GM18861 (cell line): ENCODE results near the gene PHF3.

Experiments used
- ATAC-seq: cut with Tn5 transposase; IDR thresholded peaks from one replicate; pipeline ENCODE4 v1.9.1; 2021; ENCODE audit not compliant: unreplicated experiment

Gene PHF3

DNA sequence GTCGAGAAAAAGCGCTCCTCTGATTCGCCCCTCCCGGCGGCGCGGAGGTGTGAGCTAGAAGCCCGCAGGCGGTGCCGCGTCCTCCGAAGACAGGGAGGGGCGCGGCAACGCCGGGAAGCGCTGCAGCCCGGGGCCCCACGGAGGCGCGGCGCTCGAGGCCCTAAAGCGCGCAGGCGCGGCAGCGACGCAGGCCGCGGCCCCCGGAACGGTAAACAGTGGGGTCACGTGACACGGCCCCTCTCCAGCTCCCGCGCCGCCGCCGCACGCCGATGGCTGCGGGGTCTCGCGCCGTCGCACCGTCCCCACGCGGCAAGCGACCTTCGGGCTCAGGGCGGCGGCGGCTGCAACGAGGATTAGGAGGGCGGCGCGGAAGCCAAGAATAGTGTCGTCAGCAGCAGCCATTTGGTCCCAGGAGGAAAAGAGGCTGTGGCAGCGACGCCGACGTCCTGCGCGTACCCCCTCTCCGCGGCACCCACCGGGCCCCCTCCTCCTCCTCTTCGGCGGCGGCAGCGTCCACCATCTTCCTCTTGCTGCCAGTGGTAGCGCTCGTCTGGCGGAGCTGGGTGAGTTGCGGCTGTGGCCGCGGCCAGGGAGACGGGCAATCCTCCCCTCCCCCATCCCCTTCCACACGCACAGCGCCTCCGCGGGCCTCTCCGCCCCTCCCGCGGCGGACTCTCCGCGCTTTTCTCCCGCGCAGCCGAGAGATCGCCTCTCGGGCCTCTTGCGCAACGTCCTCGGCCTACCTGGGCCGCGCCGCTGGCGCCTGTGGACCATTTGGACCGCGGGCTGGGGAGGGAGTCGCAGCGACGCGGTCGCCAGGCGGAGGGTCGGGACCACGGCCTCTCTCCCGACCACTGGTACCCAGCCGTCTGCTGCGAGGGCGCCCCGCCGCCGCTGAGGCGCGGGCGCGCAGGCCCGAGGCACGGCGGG is at the start of gene PHF3:
TSS of gene PHF3 (plus strand) at position 215 of the 930 bp plus-strand sequence. CDS start 10,750 bp downstream, outside the sequence.
- ATAC-seq = peak; percentile 74

DNA sequence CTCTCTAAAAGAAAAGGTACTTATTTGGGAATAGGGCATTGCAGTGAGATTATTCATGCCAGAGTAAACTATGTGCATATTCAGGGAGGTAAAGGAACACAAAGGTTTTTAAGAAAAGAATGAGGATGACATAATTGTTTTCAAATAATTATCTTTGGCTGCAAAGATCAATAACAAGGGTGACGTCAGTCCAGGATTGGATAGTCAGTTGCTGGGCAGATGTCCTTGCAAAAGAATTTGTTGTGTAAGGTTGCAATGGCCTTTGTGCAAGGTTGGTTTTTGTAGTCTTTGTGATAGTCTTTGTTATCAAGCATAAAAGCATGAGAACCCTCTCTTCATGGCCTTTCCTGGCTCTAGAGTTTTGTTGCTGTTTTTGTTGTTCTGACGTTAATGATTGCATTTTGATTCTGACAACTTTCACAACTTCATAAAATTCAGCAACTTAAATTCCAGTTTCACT is 45.6 kb upstream of the PHF3 start:
- no peak for ATAC-seq

GRCh38 chr6:63592886-63593285 is 42.7 kb upstream of the PHF3 start:
- ATAC-seq = no peak

DNA sequence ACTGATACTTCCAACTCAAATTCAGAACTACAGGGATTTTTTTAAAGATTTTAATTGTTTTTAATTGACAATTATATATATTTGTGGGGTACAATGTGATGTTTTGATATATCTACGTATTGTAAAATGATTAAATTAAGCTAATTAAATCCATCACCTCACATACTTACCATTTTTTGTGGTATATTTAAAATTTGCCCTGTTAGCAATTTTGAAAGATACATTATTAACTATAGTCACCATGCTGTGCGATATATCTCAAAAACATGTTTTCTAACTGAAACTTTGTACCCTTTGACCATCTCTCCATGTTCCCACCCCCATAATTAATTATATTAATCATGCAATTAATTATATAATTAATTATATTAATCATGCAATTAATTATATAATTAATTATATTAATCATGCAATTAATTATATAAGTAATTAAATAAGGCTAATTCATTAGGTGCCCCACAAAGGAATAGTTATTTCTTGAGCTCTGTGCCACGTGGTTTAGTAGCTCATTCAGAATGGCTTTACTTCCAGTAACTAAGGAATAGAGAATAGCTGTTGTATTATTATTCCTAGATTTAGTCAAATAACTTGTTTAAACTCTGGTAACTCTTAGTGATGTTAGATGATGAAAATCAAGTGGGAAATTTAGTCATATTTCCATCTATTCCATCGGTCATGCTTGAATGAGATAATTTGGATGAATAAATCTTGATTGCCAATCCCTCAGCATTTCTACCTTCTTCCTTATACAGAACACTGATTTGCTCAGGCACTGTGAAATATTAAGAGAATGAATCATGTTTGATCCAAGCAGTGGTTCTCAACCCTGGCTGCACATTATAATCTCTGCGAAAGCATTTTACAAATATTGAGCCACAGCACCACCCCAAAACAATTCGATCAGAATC is 38.2 kb upstream of the PHF3 start:
- ATAC-seq = no peak

DNA sequence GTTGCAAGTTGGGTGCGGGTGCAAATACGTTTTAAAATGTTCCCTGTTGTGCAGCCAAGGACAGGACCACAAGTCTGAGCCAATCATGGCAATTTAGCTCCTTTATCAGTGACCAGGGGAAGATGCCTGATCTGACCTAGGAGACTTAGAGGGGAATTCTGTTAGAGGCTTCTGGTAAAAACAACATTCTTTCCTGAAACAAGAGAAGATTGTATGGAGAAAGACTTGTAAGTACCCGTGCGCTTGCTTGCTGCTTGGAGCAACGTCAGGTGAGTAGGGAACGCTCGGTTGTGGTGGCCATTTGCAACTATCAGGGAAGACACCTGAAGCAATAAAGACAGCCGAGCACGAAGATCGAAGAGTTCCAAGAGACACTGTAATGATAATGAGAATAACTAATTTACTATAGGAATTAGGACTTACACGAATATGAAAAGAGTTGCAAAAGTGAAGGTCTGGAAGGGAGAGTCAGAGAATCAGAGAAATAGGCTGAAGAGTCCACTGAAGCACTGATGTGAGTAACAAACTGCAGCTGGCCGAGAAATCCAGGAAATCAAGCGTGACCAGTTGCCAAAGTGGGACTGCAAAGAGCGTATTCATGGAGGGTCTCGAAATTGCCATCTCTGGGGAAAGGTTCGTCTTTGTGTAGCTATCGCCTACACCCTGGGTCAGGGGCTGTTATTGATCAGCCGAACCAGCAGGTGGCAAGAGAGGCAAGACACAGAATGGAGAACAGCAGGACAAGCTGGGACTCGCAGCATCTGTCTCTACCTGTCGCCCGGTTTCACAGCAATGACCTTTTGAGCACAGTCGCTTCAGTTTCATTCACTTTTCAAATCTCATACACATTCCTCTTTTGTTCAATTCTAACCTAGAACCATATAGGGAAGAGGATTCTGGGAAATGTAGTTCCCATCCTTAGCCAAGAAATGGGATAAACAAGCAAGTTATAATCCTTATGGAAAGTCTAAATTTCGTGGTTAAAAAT is 37.3 kb upstream of the PHF3 start:
- peak; percentile 99 for ATAC-seq

GRCh38 chr6:63599243-63599642 is 36.4 kb upstream of the PHF3 start:
- ATAC-seq = no peak

DNA sequence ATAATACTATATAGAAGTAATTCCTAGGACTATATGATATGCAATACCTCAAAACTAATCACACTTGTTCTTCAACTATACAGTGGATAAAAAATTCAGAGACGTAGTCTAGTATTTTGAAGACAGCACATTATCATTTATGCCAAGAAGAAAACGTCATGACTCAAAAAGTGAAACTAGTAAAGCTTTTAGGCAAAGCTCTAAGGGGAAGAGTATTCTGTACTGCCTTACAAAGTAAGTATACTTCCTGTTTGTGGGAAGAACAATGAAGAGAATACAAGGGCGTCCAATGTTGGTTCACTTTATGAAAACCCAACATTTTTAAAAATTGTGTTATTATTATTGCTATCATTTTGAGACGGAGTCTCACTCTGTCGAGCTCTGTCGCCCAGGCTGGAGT is 35.5 kb upstream of the PHF3 start:
- ATAC-seq = no peak

DNA sequence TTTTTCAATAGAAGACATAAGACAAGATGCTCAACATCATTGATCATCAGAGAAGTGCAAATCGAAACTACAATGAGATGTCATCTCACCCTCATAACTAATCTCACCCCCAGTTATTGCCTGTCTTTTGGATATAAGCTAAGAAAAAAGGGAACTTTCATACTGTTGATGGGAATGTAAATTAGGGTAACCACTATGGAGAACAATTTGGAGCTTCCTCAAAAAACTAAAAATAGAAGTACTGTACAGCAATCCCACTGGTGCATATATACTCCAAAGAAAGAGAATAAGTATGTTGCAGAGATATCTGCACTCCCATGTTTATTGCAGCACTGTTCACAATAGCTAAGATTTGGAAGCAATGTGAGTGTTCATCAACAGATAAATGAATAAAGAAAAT is 26.4 kb upstream of the PHF3 start:
- ATAC-seq = no peak

DNA sequence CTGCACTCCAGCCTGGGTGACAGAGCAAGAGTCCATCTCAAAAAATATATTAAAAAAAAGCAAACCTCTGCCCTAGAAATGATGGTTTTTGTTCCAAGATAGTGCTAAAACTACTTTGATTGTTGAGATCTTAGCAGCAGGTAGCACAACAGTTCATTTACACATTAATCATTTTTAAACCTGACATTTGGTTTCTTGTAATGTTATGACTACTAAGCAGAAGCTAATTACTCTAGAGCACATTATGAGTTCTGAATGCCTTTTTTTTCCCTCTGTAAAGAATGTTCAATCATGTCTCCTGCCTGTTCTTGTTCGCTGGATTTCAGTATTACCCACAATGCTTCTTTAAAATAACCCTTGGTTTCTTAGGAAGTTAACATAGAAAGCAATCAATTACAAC is 24.7 kb upstream of the PHF3 start:
- peak; percentile 75 for ATAC-seq

DNA sequence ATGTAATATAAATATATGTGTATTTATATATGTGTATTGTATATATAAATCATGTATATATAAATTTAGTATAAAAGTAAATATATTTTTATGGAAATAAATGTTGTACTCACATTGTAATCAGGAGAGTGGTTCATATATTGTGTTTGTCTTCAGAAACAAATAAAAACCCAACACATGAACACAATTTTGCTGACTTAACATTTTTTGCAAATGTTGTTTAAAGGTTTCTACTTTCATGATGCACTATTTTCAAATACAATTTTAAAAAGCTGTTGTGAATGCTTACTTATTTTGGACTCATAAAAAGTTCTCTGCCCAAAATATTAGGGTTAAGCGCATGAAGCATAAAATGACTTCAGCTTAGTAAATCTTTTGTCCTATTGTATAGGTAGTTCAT is 24.0 kb upstream of the PHF3 start:
- ATAC-seq = no peak

GRCh38 chr6:63615590-63615989 is 20.0 kb upstream of the PHF3 start:
- no peak for ATAC-seq

GRCh38 chr6:63624091-63624490 is 11.5 kb upstream of the PHF3 start:
- ATAC-seq = no peak

GRCh38 chr6:63630466-63630865 is 5.1 kb upstream of the PHF3 start:
- no peak for ATAC-seq

DNA sequence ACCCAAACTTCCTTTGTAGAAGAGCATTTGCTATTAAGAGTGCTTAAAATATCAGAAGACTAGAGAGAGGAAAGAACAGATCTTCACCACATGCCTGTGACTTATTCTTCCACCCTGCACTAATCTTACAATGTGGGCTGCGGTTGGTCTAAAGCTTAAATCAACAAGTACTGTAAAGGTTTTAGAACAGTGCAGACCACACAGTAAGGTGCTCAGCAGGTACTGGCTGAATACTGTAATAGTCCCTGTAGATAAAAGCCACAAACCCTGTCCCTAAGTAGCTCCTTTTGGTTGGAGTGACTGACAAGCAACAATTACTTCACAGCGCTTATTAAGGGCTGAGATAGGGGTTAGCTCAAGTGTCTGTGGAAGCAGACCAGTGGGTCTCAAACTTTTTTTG is 972 bp upstream of the PHF3 start:
- ATAC-seq = no peak

DNA sequence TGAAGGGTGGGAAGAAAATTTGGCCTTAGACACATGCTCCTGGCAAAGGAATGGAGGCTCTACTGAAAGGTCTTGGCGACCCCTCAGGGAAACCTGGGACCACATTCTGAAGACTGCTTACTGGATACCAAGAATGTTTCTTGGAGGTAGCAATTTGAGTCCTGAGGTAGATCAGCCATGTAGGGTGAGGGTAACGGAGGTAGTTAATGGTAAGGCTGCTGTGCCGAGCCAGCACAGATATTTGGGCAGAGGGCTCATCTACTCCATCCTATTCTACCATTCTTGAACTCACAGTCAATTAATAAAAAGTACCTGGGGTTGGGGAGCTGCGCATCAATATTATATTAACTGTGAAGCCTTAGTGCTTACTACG is 401 bp upstream of the PHF3 start:
- ATAC-seq = no peak

DNA sequence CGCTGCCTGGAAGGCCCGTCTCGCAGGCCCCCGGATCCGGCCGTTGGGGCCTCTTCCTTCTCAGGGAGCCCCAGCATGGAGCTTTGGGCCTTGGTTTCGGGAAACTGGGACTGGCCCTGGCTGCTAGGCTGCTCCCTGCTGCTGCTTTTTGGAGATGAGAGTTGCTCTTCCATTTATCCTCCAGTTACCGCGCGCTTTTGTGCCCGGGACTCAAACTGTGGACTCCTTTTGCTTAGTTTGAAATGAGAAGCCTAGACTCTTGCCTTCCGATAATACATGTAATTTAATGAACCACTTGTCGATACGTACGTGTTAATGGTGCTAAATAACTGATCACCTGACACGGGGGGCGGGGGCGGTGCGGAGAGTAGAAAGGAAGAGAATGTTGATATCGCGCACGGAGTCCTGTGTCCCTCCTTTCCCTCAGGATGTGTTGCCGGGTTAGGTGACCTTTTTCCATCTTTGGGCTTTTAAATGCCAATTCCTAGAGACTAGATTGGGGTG is 968 bp downstream of the PHF3 start:
- no peak for ATAC-seq

DNA sequence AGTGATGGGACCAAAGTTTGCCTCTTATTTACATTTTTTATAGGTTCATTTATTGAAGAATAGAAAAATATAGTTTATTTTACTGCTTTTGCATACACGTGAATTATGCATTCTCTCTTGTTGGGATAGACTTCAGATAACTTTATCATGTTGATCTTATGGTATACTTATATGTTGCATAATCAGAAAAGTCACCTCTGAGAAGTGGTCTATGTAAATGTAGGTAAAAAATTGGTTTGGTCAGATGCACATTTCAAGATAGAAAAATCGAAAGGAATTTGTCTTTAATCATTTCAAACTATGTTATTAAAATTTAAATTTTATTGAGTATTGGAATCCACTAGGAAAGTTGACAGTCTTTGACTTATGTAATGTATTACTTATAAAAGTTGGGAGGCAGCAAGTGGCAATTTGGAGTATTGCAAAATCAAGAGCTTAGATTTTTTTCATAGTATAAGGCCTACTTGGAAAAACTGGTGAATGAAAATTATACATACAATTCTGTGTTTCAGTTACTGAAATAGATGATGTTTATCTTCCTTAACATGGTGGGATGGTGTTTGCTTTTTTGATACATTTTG is 2.4 kb downstream of the PHF3 start:
- ATAC-seq = no peak

- peak; percentile 24 for ATAC-seq
Observed at GRCh38 chr6:63640062-63640461, 4.5 kb downstream of the PHF3 start.

DNA sequence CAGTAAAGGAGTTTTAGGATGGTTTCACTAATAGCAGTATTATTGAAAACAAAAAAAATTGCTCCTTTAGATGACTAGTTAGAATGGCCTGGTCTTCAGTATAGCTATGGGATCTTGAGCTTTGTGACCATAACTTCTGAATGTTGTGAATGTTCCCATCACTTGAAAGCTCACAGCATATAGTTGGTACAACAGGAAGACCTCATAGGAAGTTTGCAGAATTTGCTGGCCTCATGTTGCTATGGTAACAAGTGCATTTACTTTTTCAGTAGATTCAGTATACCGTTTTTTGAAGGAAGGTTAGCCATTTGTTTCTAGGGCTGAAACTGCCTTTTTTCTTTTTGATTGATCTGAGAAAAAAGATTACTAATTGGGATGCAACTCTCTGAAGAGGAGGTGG is 8.3 kb downstream of the PHF3 start:
- ATAC-seq = peak; percentile 43
